Immature natural killer cell (primary cell): ENCODE measurements around the gene ZFAND2B. TPM values are rescaled to one million over a fixed set of nuclear protein-coding genes. Genes with fewer than 3 reads are reported as not detected.
"Not testable (repeated sequence)": the region's sequence is repeated elsewhere in the genome, so short reads cannot be mapped to it uniquely, and the experiment has no call there.

ENCODE experiments used
- DNase-seq, 3 donors: peaks; one replicate each; pipeline ENCODE4 v3.0.0; 2022; ENCODE audit warnings: mixed read lengths in 1 of 3
- H3K27ac Mint-ChIP-seq, 6 donors: one replicate each; pipeline ENCODE4 v1.8.0; 2020; ENCODE audit warnings: mixed read lengths in 6 of 6, mild to moderate bottlenecking in 5 of 6, inconsistent platforms in 4 of 6, moderate library complexity in 3 of 6
- H3K27me3 Mint-ChIP-seq, 3 donors: one replicate each; pipeline ENCODE4 v1.8.0; 2020 to 2021; ENCODE audit warnings: low read depth in 3 of 3, mild to moderate bottlenecking in 3 of 3, mixed read lengths in 3 of 3, moderate library complexity in 3 of 3, inconsistent platforms in 1 of 3
- H3K36me3 Mint-ChIP-seq, 3 donors: one replicate each; pipeline ENCODE4 v1.8.0; 2020; ENCODE audit warnings: mixed read lengths in 3 of 3, inconsistent platforms in 2 of 3, mild to moderate bottlenecking in 2 of 3
- H3K4me1 Mint-ChIP-seq, 2 donors: one replicate each; pipeline ENCODE4 v1.8.0; 2020; ENCODE audit warnings: inconsistent platforms in 2 of 2, mild to moderate bottlenecking in 2 of 2, mixed read lengths in 2 of 2, moderate library complexity in 1 of 2
- H3K4me3 Mint-ChIP-seq, 5 donors: one replicate each; pipeline ENCODE4 v1.8.0; 2020; ENCODE audit warnings: mild to moderate bottlenecking in 5 of 5, mixed read lengths in 5 of 5, inconsistent platforms in 3 of 5, moderate library complexity in 3 of 5
- H3K9me3 Mint-ChIP-seq, 6 donors: one replicate each; pipeline ENCODE4 v1.8.0; 2020; ENCODE audit warnings: mild to moderate bottlenecking in 6 of 6, mixed read lengths in 6 of 6, inconsistent platforms in 4 of 6, moderate library complexity in 3 of 6
- polyA plus RNA-seq, 3 donors: library from polyadenylated mRNA; unstranded; fragments of 300-500 nt; fragmentation: Illumina TruSeq; gene quantifications; one replicate each; pipeline ENCODE4 v1.2.3, GENCODE V29; 2021

ZFAND2B gene
- polyA plus RNA-seq, 3 donors from 2014 or later, result 95.4 to 128 (median 102) TPM

GRCh38 chr2:219247678-219248642 is 41.4 kb downstream of the ZFAND2B start:
- H3K4me3 Mint-ChIP-seq, result peak overlapping the region; percentile 72 to 93 (median 89)
- DNase-seq, result peak; percentile 65 to 77 (median 67)
- H3K4me1 Mint-ChIP-seq, result peaks cover 89 to 90% of the 10 kb centered on the region in 2 donors
- no peaks in the 10 kb centered on the region for H3K9me3 Mint-ChIP-seq
- H3K27ac Mint-ChIP-seq, result peak overlapping the region; percentile 93 to 98 (median 96)
- peaks cover 18 to 36% (median 32%) of the 10 kb centered on the region in 3 donors for H3K27me3 Mint-ChIP-seq
- peaks cover 0 to 24% (median 12%) of the 10 kb centered on the region in 3 donors for H3K36me3 Mint-ChIP-seq

GRCh38 chr2:219248845-219249202 is 42.2 kb downstream of the ZFAND2B start:
- no peak for DNase-seq
- peak overlapping the region; percentile 72 to 90 (median 81) for H3K4me3 Mint-ChIP-seq
- H3K9me3 Mint-ChIP-seq, result no peaks in the 10 kb centered on the region
- H3K36me3 Mint-ChIP-seq, result peaks cover 0 to 24% (median 12%) of the 10 kb centered on the region in 3 donors
- peaks cover 18 to 39% (median 38%) of the 10 kb centered on the region in 3 donors for H3K27me3 Mint-ChIP-seq
- H3K4me1 Mint-ChIP-seq, result peaks cover 85% of the 10 kb centered on the region in 2 donors
- H3K27ac Mint-ChIP-seq, result peak overlapping the region; percentile 93 to 98 (median 95)

DNA sequence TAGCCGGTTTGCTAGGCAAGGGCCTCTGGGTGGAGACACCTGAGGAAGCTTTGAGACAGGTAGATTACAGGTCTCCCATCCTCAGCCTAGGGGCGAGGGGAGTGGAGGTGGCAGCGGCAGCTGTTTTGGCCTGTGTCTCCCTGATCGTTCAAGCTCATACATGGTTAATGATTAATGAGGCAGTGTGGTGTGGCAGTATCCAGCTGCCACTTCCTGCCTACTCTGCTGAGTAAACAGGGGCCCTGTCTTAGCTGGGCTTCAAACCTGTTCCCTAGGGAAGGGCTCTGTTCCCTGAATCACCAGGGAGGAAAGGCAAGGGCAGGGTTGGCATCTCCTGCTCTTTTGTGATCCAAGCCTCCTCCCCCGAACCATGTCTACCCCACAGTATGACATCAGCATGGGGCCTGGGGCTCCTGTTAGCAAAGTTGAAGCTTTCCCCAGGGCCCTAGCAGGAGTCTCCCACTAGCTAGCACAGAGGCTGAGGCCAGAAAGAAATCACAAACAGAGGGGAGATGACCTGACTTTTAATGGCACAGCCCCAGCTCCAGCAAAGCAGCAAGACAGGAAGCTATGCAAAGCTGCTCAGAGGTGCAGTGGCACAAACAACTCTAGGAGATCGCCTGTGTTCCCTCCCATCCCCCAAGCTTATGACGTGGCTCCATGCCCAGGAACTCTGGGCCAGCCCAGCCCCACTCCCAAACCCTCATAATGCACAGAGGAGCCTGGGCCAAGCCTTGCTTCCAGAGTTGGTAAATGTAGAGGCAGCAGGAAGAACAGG is 42.8 kb downstream of the ZFAND2B start:
- H3K4me3 Mint-ChIP-seq, result peak overlapping the region; percentile 72 to 90 (median 81)
- H3K9me3 Mint-ChIP-seq, result no peaks in the 10 kb centered on the region
- peaks cover 0 to 24% (median 12%) of the 10 kb centered on the region in 3 donors for H3K36me3 Mint-ChIP-seq
- H3K4me1 Mint-ChIP-seq, result peaks cover 83 to 85% of the 10 kb centered on the region in 2 donors
- peaks cover 18 to 40% (median 39%) of the 10 kb centered on the region in 3 donors for H3K27me3 Mint-ChIP-seq
- H3K27ac Mint-ChIP-seq, result peak overlapping the region; percentile 93 to 98 (median 95)
- peak in 2 of 3 donors; percentile 34 to 44 for DNase-seq

DNA sequence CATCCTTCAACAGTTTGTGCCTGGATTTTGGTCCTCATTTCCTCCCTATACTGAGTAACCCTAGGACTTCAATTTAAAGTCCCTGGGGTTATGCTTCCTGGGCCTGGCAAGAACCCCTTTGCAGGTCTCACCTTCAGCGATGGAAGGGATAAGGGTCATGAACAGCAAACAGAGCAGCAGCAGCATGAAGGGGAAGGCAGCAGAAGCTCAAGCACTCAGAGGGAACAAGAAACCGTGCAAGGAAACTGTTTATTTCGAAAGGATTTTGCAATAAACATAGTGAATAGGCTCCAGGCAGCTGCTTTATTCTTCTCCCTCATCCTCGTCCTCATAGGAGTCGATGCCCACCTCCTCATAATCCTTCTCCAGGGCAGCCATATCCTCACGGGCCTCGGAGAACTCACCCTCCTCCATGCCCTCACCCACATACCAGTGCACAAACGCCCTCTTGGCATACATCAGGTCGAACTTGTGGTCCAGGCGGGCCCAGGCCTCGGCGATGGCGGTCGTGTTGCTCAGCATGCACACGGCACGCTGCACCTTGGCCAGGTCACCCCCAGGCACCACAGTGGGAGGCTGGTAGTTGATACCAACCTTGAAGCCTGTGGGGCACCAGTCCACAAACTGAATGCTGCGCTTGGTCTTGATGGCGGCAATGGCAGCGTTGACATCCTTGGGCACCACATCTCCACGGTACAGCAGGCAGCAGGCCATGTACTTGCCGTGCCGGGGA is 43.6 kb downstream of the ZFAND2B start:
- peaks cover 0 to 24% (median 12%) of the 10 kb centered on the region in 3 donors for H3K36me3 Mint-ChIP-seq
- H3K9me3 Mint-ChIP-seq, result no peaks in the 10 kb centered on the region
- peak overlapping the region; percentile 72 to 90 (median 86) for H3K4me3 Mint-ChIP-seq
- peak overlapping the region; percentile 93 to 98 (median 95) for H3K27ac Mint-ChIP-seq
- H3K27me3 Mint-ChIP-seq, result peaks cover 18 to 39% (median 37%) of the 10 kb centered on the region in 3 donors
- DNase-seq, result no peak
- peaks cover 82% of the 10 kb centered on the region in 2 donors for H3K4me1 Mint-ChIP-seq

- peaks cover 0 to 24% (median 12%) of the 10 kb centered on the region in 3 donors for H3K36me3 Mint-ChIP-seq
- no peaks in the 10 kb centered on the region for H3K9me3 Mint-ChIP-seq
- H3K27ac Mint-ChIP-seq, result peak overlapping the region; percentile 87 to 98 (median 96)
Observed at GRCh38 chr2:219251656-219252055, 45.1 kb downstream of the ZFAND2B start.

DNA sequence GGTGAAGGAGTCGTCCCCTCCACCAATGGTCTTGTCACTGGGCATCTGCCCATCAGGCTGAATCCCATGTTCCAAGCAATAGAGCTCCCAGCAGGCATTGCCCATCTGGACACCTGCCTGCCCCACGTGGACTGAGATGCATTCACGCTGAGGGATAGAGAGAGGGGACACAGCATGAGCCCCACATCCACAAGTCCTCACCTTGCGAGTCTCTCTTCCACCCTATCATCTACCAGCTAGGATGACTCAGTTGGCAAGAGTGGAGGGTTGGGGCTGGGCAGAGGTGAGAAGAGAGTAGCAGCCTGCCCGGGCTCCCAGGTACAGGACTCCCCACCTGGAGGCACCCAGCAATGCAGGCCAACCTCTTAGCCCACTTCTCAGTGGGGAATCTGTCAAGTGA is 45.5 kb downstream of the ZFAND2B start:
- Mint-ChIP-seq H3K9me3 (no peaks in the 10 kb centered on the region), H3K36me3 (peaks cover 0 to 24% (median 12%) of the 10 kb centered on the region in 3 donors), H3K4me1 (peaks cover 63 to 66% of the 10 kb centered on the region in 2 donors), H3K27me3 (peaks cover 11 to 35% (median 20%) of the 10 kb centered on the region in 3 donors), H3K4me3 (peak overlapping the region; percentile 86 to 95 (median 89)), H3K27ac (peak overlapping the region; percentile 87 to 98 (median 96))
- DNase-seq, result no peak

More at GRCh38 chr2:219251656-219252055, 45.1 kb downstream of the ZFAND2B start:
- peaks cover 68 to 71% of the 10 kb centered on the region in 2 donors for H3K4me1 Mint-ChIP-seq
- H3K4me3 Mint-ChIP-seq, result peak overlapping the region; percentile 86 to 95 (median 89)
- H3K27me3 Mint-ChIP-seq, result peaks cover 11 to 34% (median 24%) of the 10 kb centered on the region in 3 donors
- DNase-seq, result no peak

GRCh38 chr2:219252570-219252899 is 46.0 kb downstream of the ZFAND2B start:
- H3K36me3 Mint-ChIP-seq, result peaks cover 0 to 24% (median 12%) of the 10 kb centered on the region in 3 donors
- H3K27me3 Mint-ChIP-seq, result peaks cover 11 to 31% (median 18%) of the 10 kb centered on the region in 3 donors
- H3K4me1 Mint-ChIP-seq, result peaks cover 59 to 62% of the 10 kb centered on the region in 2 donors
- peak overlapping the region; percentile 86 to 95 (median 89) for H3K4me3 Mint-ChIP-seq
- no peaks in the 10 kb centered on the region for H3K9me3 Mint-ChIP-seq
- H3K27ac Mint-ChIP-seq, result peak overlapping the region; percentile 81 to 98 (median 96)
- DNase-seq, result no peak

- peak; percentile 49 to 56 (median 54) for DNase-seq
- no peaks in the 10 kb centered on the region for H3K9me3 Mint-ChIP-seq
- peaks cover 53 to 56% of the 10 kb centered on the region in 2 donors for H3K4me1 Mint-ChIP-seq
- peaks cover 11 to 27% (median 15%) of the 10 kb centered on the region in 3 donors for H3K27me3 Mint-ChIP-seq
- H3K27ac Mint-ChIP-seq, result peak within 1 kb of the TSS; percentile 94 to 98 (median 96)
- peaks cover 0 to 24% (median 12%) of the 10 kb centered on the region in 3 donors for H3K36me3 Mint-ChIP-seq
- peak within 1 kb of the TSS; percentile 86 to 95 (median 89) for H3K4me3 Mint-ChIP-seq
Observed at GRCh38 chr2:219252900-219253752, 46.5 kb downstream of the ZFAND2B start, which contains the start of gene TUBA4B. Gene TUBA4B (plus strand): TSS chr2:219253243. CDS start chr2:219253408, 165 bp downstream.

DNA sequence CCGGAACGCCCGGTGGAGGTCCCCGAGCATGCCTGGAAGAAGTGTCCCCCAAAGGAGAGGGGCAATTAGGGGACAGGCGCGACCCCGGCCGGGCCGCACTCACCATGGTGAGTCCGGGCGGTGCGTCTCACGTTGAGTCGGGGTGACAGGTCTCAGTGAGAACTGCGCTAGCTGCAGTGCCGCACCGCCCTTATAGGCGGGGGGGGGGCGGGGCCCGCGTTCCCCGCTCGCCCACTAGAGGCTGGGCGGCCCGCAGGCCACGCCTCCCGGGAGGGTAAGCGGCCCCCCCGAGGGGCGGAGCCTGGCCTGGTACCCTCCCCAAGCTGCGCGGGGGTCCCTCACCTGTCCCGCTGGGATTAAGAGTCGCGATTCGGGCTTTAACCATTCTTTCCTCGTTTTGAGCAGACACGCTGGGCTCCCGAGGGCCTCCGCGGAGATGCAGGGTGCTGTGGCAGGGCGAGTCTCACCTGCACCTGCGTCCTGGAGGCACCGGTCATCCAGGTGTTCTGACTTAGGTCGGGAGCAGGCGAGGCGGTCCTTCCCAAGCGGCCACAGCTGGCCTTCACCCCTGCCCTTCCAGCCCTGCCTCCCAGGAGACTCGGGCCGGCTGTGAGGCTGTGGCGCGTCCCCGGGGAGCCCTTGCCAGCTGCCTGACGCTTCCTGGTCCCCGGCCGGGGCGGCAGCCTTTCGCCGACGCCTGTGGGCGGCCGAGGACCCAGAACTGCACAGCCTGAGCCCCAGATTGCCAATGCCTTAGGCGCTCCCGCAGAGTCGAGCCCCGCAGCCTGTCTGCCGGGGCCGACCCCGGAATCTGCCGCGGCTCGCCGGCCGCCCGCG is 47.4 kb downstream of the ZFAND2B start, which contains the start of gene TUBA4A:
TSS of gene TUBA4A (minus strand) at position 166 of the 837 bp plus-strand sequence. CDS start at position 106, 60 bp downstream.
- Mint-ChIP-seq H3K27me3 (peaks cover 9 to 25% (median 15%) of the 10 kb centered on the region in 3 donors), H3K4me3 (peak within 1 kb of the TSS; percentile 86 to 95 (median 89)), H3K4me1 (peaks cover 45 to 47% of the 10 kb centered on the region in 2 donors), H3K36me3 (peaks cover 0 to 20% (median 8%) of the 10 kb centered on the region in 3 donors), H3K9me3 (no peaks in the 10 kb centered on the region), H3K27ac (peak within 1 kb of the TSS; percentile 94 to 98 (median 96))
- peak; percentile 85 to 91 (median 89) for DNase-seq

DNA sequence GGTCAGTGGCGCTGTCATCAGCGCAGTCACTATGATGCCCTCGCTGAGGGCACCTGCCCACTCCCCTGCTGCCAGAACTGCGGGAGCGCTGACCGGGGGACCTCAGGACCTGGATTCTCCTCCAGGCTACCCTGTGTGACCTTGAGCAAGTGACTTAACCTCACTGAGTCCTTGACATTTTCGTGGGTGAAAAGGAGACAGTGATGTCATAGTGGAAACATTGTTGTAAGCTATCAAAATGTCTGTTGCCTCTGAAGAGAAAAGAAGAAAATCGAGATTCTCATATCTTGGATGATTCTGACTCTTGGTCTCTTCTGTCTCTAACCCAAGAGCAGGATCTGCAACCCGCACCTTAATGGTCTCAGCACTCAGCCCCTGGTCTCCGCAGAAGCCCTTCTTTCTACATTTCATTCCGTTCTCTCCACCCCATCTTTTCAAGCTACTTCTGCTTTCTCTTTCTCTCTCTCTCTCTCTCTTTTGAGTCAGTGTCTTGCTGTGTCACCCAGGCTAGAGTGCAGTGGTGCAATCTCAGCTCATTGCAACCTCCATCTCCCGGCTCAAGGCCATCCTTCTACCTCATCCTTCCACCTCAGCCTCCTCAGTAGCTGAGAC is 48.1 kb downstream of the ZFAND2B start:
- peak; percentile 68 to 75 (median 69) for DNase-seq
- peak overlapping the region; percentile 93 to 97 (median 94) for H3K27ac Mint-ChIP-seq
- no peaks in the 10 kb centered on the region for H3K9me3 Mint-ChIP-seq
- peaks cover 11 to 25% (median 15%) of the 10 kb centered on the region in 3 donors for H3K27me3 Mint-ChIP-seq
- H3K4me3 Mint-ChIP-seq, result peak overlapping the region; percentile 84 to 89 (median 88)
- H3K36me3 Mint-ChIP-seq, result peaks cover 0 to 13% (median 5%) of the 10 kb centered on the region in 3 donors
- H3K4me1 Mint-ChIP-seq, result peaks cover 37 to 40% of the 10 kb centered on the region in 2 donors

- H3K9me3 Mint-ChIP-seq, H3K4me3 Mint-ChIP-seq, H3K36me3 Mint-ChIP-seq: not testable (repeated sequence)
Observed at GRCh38 chr2:219258942-219259341, 52.4 kb downstream of the ZFAND2B start.

More at GRCh38 chr2:219258942-219259341, 52.4 kb downstream of the ZFAND2B start:
- not testable (repeated sequence) for DNase-seq, H3K4me1 Mint-ChIP-seq, H3K27ac Mint-ChIP-seq
- peaks cover 7 to 20% (median 17%) of the 10 kb centered on the region in 3 donors for H3K27me3 Mint-ChIP-seq
